CD4-positive, alpha-beta memory T cell (primary cell): ENCODE results near the gene ZNF776. TPM values are rescaled to one million over a fixed set of nuclear protein-coding genes. Genes with fewer than 3 reads are reported as not detected.

Experiments
- polyA plus RNA-seq, 2 donors: library from polyadenylated mRNA; unstranded; fragments of 300-500 nt; fragmentation: Illumina TruSeq; gene quantifications; one replicate each; pipeline ENCODE4 v1.2.3, GENCODE V29; 2021
- total RNA-seq, 2 experiments: library from RNA; stranded (reverse); gene quantifications; one replicate each; pipeline ENCODE4 v1.2.3, GENCODE V29; 2021

Gene ZNF776
- total and polyA plus RNA-seq, 4 experiments from 2014 or later, result 3.3 to 40.9 (median 22.3) TPM

Other genes with a start within 250 kb of the ZNF776 start
- 10 to 100 TPM; 25.3 to 28.7 TPM for gene ZNF773, start 246.9 kb upstream of the ZNF776 start, total RNA-seq
- gene ZNF773, start 246.9 kb upstream of the ZNF776 start, polyA plus RNA-seq, result 10 to 100 TPM in 1 of 2 donors, 1 to 10 TPM in 1; 5.2 to 15.2 TPM
- gene ZNF549, start 219.5 kb upstream of the ZNF776 start, total RNA-seq, result 10 to 100 TPM; 20.5 to 21.8 TPM
- gene ZNF549, start 219.5 kb upstream of the ZNF776 start, polyA plus RNA-seq, result 1 to 10 TPM; 8.0 to 9.0 TPM
- gene ZNF550, start 187.0 kb upstream of the ZNF776 start, total RNA-seq, result 10 to 100 TPM; 37.0 to 37.8 TPM
- 1 to 10 TPM; 5.4 to 9.8 TPM for gene ZNF550, start 187.0 kb upstream of the ZNF776 start, polyA plus RNA-seq
- gene ZNF416, start 167.9 kb upstream of the ZNF776 start, total RNA-seq, result 10 to 100 TPM; 12.0 to 13.9 TPM
- gene ZNF416, start 167.9 kb upstream of the ZNF776 start, polyA plus RNA-seq, result 1 to 10 TPM; 4.6 to 8.4 TPM
- 10 to 100 TPM; 11.1 to 11.3 TPM for gene ZIK1, start 162.7 kb upstream of the ZNF776 start, total RNA-seq
- gene ZIK1, start 162.7 kb upstream of the ZNF776 start, polyA plus RNA-seq, result 1 to 10 TPM; 6.9 to 8.3 TPM
- 10 to 100 TPM in 1 of 2 experiments, 1 to 10 TPM in 1; 9.9 to 10.9 TPM for gene ZNF530, start 146.9 kb upstream of the ZNF776 start, total RNA-seq
- 1 to 10 TPM; 6.8 to 9.8 TPM for gene ZNF530, start 146.9 kb upstream of the ZNF776 start, polyA plus RNA-seq
- 10 to 100 TPM; 32.1 to 32.3 TPM for gene ZNF134, start 132.6 kb upstream of the ZNF776 start, total RNA-seq
- gene ZNF134, start 132.6 kb upstream of the ZNF776 start, polyA plus RNA-seq, result 10 to 100 TPM in 1 of 2 donors, 1 to 10 TPM in 1; 8.9 to 12.7 TPM
- gene ZNF211, start 113.6 kb upstream of the ZNF776 start, total RNA-seq, result 10 to 100 TPM; 48.7 to 53.3 TPM
- gene ZNF211, start 113.6 kb upstream of the ZNF776 start, polyA plus RNA-seq, result 10 to 100 TPM; 19.6 to 26.0 TPM
- gene ZSCAN4, start 77.9 kb upstream of the ZNF776 start, total RNA-seq, result not detected
- not detected for gene ZSCAN4, start 77.9 kb upstream of the ZNF776 start, polyA plus RNA-seq
- 10 to 100 TPM; 17.7 to 17.9 TPM for gene ZNF551, start 64.8 kb upstream of the ZNF776 start, total RNA-seq
- gene ZNF551, start 64.8 kb upstream of the ZNF776 start, polyA plus RNA-seq, result 1 to 10 TPM; 6.8 to 9.5 TPM
- gene ZNF154, start 37.6 kb upstream of the ZNF776 start, total RNA-seq, result 1 to 10 TPM; 6.7 to 7.2 TPM
- 1 to 10 TPM in 1 of 2 donors, not detected in 1; 2.4 TPM for gene ZNF154, start 37.6 kb upstream of the ZNF776 start, polyA plus RNA-seq
- gene ZNF671, start 19.2 kb upstream of the ZNF776 start, total RNA-seq, result 10 to 100 TPM; 32.3 to 33.0 TPM
- 10 to 100 TPM; 18.1 to 24.0 TPM for gene ZNF671, start 19.2 kb upstream of the ZNF776 start, polyA plus RNA-seq
- 10 to 100 TPM; 46.4 to 51.7 TPM for gene ZNF586, start 22.9 kb downstream of the ZNF776 start, total RNA-seq
- 10 to 100 TPM; 15.0 to 23.8 TPM for gene ZNF586, start 22.9 kb downstream of the ZNF776 start, polyA plus RNA-seq
- gene ZNF552, start 68.1 kb downstream of the ZNF776 start, total RNA-seq, result 10 to 100 TPM; 17.9 to 21.0 TPM
- gene ZNF552, start 68.1 kb downstream of the ZNF776 start, polyA plus RNA-seq, result 1 to 10 TPM; 5.5 to 9.3 TPM
- gene ZNF587B, start 83.5 kb downstream of the ZNF776 start, total RNA-seq, result 10 to 100 TPM; 28.4 to 29.0 TPM
- 1 to 10 TPM in 1 of 2 donors, under 1 TPM in 1; 0.27 to 2.2 TPM for gene ZNF587B, start 83.5 kb downstream of the ZNF776 start, polyA plus RNA-seq
- gene ZNF587, start 103.0 kb downstream of the ZNF776 start, total RNA-seq, result 10 to 100 TPM; 58.5 to 62.8 TPM
- 1 to 10 TPM; 2.7 to 7.8 TPM for gene ZNF587, start 103.0 kb downstream of the ZNF776 start, polyA plus RNA-seq
- gene ZNF814, start 142.2 kb downstream of the ZNF776 start, total RNA-seq, result 10 to 100 TPM; 32.3 to 35.3 TPM
- 10 to 100 TPM in 1 of 2 donors, 1 to 10 TPM in 1; 9.3 to 20.0 TPM for gene ZNF814, start 142.2 kb downstream of the ZNF776 start, polyA plus RNA-seq
- 10 to 100 TPM; 48.2 to 49.4 TPM for gene ZNF417, start 169.8 kb downstream of the ZNF776 start, total RNA-seq
- gene ZNF417, start 169.8 kb downstream of the ZNF776 start, polyA plus RNA-seq, result 1 to 10 TPM in 1 of 2 donors, under 1 TPM in 1; 0.87 to 4.8 TPM
- 1 to 10 TPM; 5.2 to 9.7 TPM for gene ZNF418, start 188.6 kb downstream of the ZNF776 start, total RNA-seq
- gene ZNF418, start 188.6 kb downstream of the ZNF776 start, polyA plus RNA-seq, result 1 to 10 TPM; 1.7 to 4.6 TPM
- 10 to 100 TPM; 12.4 to 13.9 TPM for gene ZNF256, start 200.9 kb downstream of the ZNF776 start, total RNA-seq
- gene ZNF256, start 200.9 kb downstream of the ZNF776 start, polyA plus RNA-seq, result 1 to 10 TPM; 5.6 to 6.9 TPM
- gene C19orf18, start 227.7 kb downstream of the ZNF776 start, total RNA-seq, result 1 to 10 TPM in 1 of 2 experiments, under 1 TPM in 1; 0.76 to 1.2 TPM
- under 1 TPM in 1 of 2 donors, not detected in 1; 0.22 TPM for gene C19orf18, start 227.7 kb downstream of the ZNF776 start, polyA plus RNA-seq